ENCODE measurements around the gene BAIAP2.
A peak's percentile ranks its signal among the peaks of the same experiment; 100 is the strongest.
"Not testable (repeated sequence)": the region's sequence is repeated elsewhere in the genome, so short reads cannot be mapped to it uniquely, and the experiment has no call there.

BAIAP2 gene

DNA sequence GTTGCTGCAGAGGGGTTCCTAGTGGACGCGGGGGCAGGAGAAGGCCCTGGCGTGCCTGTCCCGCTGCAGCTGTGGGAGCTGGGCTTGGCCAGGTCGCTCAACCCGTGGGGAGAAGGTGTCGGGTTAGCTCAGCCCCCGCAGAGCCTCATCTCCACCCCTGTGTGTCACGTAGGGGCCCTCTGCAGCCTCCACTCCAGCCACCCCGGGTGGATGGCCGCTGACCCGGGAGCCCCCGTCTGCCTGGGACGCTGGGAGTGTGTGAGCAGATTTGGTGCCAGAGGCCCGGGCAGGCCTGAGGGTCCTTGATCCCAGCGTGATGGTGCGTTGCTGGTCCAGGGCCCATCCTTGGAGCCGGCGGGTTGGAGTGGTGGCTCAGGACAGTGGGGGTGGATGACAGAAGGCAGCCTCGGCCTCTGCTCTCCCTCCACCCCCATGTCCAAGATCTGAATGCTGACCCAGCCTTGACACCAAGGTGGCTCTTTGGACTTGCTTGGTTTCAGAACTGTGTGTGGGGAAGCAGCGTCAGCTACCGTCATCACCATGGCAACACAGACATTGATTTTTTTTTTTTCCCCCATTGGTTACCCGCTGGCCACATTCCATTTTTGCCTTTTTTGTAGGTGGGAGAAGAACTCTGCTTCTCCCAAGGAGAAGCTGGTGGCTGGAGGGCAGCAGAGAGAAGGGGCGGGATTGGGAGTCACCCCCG is 35.7 kb downstream of the BAIAP2 start:
- DNase-seq, result no peak

- DNase-seq, result no peak
These were observed 37.1 kb downstream of the BAIAP2 start for GRCh38 chr17:81071761-81072741.

DNA sequence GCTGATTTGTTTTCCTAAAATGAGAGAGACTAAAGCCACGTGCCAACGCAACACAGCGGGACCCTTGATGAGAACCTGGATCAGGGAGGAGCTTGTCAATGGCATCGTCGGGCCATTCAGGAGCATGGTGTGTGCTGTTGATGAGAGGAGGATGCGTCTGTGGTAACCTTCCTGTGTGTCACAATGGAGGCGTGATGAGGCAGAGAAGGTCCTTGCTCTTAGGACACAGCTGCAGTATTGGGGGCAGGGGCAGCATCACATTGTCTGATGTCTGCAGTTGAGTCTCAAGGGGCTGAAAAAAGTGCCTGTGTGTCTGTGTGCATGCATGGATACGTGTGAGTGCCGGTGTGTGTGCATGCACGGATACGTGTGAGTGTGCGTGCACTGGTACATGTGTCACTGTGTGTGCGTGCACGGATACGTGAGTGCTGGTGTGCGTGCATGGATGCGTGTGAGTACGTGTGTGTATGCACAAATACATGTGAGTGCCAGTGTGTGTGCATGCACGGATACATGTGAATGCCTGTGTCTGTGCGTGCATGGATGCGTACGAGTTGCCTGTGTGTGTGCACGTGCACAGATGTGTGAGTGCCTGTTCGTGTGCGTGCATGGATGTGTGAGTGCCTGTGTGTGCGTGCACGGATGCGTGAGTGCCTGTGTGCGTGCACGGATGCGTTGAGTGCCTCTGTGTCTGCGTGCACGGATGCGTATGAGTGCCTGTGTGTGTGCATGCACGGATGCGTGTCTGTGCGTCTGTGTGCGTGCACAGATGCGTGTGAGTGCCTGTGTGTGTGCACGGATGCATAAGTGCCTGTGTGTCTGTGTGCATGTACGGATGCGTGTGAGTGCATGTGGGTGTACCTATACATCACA is 39.3 kb downstream of the BAIAP2 start:
- DNase-seq, result no peak

- DNase-seq, result no peak
These were observed 39.9 kb downstream of the BAIAP2 start for GRCh38 chr17:81074875-81075274.

- DNase-seq, result no peak
These were observed 40.4 kb downstream of the BAIAP2 start for GRCh38 chr17:81075307-81075706.

DNA sequence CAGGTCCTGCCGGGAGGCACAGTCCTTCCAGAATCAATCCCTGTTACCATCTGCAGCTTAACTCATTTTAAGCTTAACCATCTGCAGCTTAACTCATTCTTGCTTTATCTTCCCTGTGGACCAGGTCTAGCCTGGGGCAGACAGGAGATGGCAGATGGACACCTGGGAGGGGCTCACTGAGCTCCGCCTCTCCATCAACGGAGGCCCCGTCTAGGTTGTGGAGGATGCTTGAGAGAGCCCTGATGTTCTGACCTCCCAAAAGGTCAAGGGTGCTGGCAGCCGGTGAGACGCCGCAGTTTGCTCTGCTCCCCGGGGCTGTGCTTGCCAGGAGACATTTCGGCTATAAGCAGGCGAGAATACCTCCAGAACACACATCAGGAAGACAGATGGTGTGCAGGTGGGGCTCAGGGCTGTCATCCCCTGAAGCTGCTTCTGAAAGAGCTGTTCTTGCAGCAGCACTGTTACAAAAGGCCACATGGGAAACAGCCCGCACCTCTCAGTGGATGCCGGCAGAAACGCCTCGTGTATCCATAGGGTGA is 41.3 kb downstream of the BAIAP2 start:
- DNase-seq, result peak; percentile 94

- DNase-seq, result not testable (repeated sequence)
These were observed 43.3 kb downstream of the BAIAP2 start for GRCh38 chr17:81078026-81078913.

DNA sequence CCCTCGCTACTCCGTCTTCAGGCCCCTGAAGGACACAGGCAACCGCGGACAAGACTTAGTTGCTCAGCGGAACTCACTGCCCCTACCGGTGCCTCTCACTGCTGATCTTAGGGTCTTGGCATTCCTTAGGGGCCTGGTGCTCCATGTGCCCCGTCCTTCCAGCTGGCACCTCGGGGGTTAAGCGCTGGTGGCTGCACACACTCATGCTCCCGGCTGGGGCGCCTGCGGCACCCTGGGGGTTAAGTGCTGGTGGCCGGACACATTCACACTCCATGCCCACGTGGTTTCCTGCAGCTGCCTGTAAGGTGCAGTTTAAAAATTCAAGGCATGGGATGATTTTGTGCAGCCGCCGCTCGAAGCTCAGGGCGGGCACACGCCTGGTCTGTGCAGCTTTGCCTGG is 45.1 kb downstream of the BAIAP2 start:
- no peak for DNase-seq

- no peak for DNase-seq
These were observed 46.5 kb downstream of the BAIAP2 start for GRCh38 chr17:81081222-81082176.

DNA sequence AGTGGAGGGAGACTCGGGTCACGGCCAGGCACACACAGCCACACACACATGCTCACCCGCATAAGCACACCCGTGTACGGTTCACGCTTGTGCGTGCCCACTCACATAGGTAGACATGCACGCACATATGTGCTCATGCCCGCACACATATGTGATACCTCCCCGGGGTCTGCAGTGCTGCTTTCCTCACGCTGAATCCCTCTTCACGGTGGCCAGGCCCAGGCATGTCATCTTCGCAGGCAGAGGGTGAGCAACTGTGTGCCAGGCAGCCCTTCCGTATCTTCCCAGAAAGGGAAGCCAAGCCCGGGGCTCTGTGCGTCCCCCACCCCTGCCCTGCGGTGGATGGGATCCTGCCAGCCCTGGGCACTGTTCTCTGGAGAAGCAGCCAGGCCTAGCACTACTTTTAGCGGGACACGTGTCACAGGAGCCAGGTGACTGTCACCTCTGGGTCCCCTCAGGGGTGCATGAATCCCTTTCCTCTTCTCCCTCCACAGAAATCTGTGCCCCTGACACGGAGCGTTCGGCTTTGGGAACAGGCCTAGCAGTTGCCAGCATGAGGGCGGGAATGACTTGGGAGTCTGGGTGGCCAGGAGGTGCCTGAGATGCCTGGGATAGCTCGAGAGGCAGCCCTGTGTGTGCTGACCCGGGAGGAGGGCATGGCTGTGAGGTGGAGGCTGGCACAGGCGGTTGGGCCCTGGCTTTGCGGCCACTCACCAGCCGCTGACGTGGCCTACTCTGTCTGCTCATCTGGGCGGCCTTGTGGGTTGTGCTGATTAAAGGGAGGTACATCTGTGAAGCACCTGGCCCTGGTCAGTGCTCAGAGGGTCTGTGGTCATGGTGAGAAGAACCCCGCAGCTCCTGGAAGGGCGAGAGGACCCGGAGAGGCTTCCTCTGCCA is 47.5 kb downstream of the BAIAP2 start:
- no peak for DNase-seq

- no peak for DNase-seq
These were observed 48.3 kb downstream of the BAIAP2 start for GRCh38 chr17:81083125-81083765.

DNA sequence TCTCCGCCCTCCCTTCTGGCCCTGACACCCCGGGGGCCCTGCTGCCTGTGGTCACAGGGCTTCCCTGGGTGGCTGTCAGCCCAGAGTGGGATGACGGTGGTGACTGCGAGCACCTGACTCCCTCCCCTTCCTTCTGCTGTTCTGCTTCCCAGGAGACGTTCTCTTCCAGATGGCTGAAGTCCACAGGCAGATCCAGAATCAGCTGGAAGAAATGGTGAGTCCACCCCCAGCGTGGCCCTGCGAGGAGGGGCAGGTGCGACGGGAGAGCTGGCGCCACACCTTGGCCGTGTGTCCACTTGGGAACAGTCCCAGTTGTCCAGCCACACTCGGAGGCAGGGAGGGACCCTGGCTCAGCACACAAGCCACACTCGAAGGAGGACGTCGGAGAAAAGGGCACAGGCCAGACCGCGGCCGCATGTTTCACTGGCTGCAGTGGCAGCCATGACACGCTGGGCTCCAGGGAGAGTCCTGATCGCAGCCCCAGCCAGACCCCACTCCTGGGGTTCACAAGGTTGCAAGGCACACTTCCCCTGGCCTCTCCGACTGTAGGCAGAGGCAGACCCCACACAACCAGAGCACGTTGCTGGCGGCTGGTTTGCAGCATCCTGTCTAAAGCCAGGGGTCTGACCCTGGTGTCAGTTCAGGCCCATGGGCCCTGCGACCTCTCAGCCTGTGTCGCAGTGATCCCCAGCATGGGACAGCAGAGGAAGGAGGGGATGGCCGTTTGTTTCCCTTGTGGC is 49.9 kb downstream of the BAIAP2 start:
- no peak for DNase-seq

DNA sequence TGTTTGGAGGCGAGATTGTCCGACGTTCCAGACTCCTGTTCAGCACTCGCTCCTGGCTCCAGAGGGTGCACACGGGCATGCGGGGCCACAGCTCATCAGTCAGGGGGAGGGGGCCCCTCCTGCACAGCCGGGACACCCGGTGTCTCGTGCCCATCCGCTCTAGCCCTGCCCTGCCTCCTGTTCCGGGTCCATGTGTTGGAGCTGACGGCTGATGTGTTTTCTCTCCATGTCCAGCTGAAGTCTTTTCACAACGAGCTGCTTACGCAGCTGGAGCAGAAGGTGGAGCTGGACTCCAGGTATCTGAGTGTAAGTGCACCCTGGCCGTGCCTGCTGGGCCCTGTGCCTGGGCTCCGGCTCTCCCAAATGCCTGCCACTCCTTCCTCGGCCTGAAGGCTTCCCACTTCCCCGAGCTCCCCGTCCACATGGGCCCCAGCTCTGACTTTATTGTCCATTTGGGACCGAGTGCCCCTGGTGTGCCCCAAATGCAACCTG is 50.5 kb downstream of the BAIAP2 start:
- no peak for DNase-seq

- no peak for DNase-seq
These were observed 52.0 kb downstream of the BAIAP2 start for GRCh38 chr17:81086789-81087551.

DNA sequence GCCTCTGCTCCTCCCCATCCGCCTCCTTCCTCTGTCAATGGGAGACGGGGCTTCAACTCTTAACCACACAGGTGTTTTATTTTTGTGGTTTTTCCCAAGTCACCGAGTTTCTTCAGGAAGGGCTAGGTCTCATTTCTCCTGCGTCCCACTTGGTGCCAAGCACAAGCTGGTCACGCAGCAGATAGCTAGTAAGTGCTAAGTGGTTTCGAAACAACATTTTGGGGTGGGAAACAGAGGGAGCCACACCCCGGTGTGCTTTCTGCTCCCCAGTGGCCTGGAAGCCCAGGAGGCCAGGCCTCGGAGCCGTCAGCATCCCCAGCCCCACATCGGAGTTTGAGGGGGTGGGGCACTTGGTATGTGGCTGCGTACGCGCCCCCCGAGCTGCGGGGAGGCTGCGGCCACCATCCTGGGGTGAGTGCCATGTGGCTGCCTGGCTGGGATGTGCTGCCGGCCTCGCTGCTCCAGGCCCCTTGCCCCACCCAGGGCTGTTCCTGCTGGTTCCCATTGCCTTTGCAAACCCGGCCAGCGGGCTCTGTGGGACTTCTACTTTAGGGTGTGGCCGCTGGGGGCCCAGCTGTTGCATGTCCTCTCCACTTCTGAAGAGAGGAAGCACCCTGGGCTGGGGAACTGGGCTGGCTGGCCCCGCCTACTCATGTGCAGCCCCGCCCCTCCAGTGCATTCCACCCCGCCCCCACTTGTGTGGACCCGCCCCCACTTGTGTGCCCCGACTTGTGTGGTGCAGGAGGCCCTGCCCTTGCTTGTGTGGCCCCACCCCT is 55.6 kb downstream of the BAIAP2 start:
- no peak for DNase-seq

- no peak for DNase-seq
These were observed 56.2 kb downstream of the BAIAP2 start for GRCh38 chr17:81091154-81091553.

Data from NCI-H1694 treated with DMSO at 0.1 percent for 48 hours (cell line).